GM13976 (cell line): ENCODE data around the gene NFASC.

Experiments
- DNase-seq: peaks from one replicate; pipeline ENCODE4 v3.0.0; 2012; ENCODE audit warnings: low spot score
- CTCF ChIP-seq: IDR thresholded peaks from 2 replicates; pipeline ENCODE4 v1.5.1; 2012; ENCODE audit warnings: borderline replicate concordance, mild to moderate bottlenecking; ENCODE audit not compliant: insufficient read depth; ENCODE audit errors: extremely low read depth, missing control alignments, control extremely low read depth
- in situ Hi-C: fragments of 300-500 bp; cut with MboI; formaldehyde crosslinking; loops from one replicate; pipeline ENCODE4 v1.12.0; 2022; ENCODE audit warnings: low sequenced_read_pairs, mixed read lengths, inconsistent platforms; ENCODE audit not compliant: unreplicated experiment

The NFASC gene

GRCh38 chr1:204970937-204971336 is 100.3 kb downstream of the NFASC start:
- in situ Hi-C loops, result no loop called here
- no peak for TF ChIP-seq CTCF
- no peak for DNase-seq

DNA sequence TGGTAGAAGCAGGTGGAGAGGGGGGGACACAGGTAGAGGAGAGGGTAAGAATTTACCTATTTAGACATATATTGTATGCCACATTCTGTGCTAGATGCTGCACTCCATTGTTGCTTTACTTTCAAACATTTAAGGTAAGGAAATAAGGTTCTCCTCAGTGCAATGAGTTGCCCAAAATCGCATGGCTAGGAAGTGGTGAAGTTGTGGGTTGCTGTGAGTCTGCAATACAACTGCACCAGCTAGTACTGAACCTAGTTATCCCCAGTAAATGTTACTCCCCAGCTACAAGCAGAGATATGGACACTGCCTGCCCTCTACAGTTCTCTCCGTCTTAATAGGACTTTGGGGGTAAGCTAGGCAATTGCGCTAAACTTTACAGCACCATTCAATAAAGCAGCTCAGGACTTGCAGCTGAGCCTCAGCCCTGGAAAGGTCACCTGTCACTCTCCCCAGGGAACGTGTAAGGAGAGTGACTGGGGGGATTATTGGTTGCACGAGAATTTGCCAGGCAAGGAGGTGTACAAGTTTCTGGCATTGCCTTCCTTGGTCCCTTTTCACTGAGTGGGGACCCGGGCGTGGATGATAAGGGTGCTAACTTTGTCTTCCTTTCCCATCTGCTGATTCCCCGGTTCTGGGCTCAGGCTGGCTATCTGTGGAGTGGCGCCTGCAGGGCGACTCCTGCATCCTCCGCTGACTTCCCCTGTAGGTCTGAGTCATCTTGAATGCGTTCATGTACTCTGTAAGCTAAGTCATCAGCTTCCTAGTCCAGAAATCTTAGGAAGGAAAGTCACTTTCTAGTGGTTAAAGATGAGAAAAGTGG is 101.1 kb downstream of the NFASC start:
- in situ Hi-C loops, result no loop called here
- no peak for DNase-seq
- no peak for TF ChIP-seq CTCF

DNA sequence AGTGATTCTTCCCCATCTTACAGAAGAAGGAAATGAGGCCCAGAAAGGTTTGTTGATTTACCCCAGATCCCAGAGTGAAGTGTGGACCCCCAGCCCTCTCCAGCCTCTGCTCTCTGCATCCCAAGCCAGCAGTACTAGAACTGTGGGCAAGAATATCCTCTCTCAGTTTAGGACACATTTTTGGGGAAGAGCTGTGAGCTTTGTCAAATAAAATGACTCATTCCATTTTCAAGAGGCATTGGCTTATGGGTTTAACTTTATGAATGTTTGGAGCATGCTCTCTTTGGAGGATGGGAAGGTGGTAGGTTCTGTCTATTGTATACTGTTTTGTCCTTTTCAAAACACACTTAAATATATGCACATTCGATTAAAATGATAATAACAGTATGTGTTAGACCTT is 101.8 kb downstream of the NFASC start:
- no peak for DNase-seq
- TF ChIP-seq CTCF, result no peak
- in situ Hi-C loops, result no loop called here

DNA sequence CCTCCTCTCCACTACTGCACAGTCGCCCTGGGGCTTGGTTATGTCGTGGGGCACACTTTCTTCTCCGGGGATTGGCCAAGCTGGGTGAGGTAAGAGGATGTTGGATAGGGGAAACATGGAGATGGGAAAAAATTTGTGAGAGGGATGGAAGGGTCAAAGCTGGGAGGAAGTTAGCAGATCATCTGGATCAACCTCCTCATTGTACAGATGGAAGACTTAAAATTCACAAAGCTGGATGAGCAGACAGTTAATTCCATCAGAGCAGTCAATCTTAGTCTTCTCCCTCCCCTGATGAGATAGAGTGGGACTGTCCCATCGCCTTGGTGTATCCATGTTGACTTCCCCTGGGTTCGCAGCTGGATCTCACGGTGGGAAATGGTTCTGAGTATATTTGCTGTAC is 102.8 kb downstream of the NFASC start:
- no peak for DNase-seq
- in situ Hi-C loops, result no loop called here
- TF ChIP-seq CTCF, result no peak

DNA sequence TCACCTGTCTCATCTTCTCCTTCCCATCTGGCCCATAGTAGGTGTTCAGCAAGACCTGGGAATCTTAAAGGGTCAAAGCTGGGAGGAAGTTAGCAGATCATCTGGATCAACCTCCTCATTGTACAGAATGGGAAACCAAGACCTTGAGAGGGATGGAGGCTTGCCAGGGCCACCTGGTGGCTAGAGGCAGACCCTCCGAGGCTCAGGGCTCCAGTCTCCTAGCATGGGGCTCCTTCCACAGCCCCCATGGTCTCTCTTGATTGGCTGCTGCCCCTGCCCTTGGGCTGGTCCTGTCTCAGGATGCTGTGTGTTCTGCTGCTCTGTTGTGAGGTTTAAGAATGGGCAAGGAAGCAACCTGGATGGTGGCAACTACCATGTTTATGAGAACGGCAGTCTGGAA is 103.7 kb downstream of the NFASC start:
- in situ Hi-C loops, result no loop called here
- no peak for DNase-seq
- TF ChIP-seq CTCF, result no peak

DNA sequence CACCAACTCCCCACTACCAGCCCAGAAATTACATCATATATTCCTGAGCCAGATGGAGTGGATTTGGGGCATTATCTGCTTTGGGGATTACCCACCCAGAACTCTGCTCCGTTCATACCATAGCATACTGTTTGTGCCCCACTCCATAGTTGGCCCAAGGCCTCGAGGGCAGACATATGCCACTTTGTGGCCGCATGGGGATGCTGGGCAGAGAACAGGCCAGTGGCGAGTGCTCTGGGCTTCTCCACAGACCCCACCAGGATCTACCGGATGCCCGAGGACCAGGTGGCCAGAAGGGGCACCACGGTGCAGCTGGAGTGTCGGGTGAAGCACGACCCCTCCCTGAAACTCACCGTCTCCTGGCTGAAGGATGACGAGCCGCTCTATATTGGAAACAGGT is 104.4 kb downstream of the NFASC start:
- no peak for TF ChIP-seq CTCF
- in situ Hi-C loops, result no loop called here
- DNase-seq, result no peak

DNA sequence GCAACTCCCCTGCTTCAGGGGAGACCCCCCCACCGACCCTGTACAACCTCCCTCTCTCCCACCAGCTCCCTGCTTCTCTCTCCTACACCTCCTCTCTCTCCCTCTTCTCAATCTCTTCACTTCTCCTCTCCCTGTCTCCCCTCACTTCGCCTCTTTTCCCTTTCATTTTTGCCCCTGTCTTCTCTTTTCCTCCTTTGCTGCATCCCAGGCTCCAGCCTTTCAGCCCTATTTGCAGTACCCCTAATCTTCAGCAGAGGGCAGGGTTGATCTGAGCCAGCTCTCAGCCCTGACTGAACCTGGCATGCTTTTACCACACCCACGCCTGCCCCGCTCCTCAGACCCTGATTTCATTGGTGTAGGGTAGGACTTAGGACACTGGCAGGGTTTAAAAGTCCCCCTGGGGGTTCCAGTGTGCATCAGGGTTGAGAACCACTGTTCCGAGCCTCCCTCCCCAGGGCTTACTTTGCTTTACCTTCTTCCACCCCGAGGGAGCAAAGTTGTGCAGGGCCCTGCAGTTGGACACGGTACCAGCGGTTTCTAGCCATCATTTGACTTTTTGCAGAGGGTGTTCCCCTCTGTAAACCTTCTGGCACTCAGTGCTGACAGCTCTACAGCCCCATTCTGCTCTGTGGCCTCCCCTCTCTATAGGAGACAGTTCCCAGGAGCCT is 105.0 kb downstream of the NFASC start:
- peak; percentile 72 for TF ChIP-seq CTCF
- DNase-seq, result peak; percentile 86

More for the DNA sequence above, 105.0 kb downstream of the NFASC start:
- in situ Hi-C loops, result no loop called here
